Skeletal muscle tissue (tissue), 4 donors: ENCODE data around the gene GRAMD1B. TPM values are rescaled to one million over a fixed set of nuclear protein-coding genes. Genes with fewer than 3 reads are reported as not detected.
A peak's percentile ranks its signal among the peaks of the same experiment; 100 is the strongest.

ENCODE experiments used
- H3K27ac ChIP-seq: one replicate; pipeline ENCODE4 v1.7.0; 2013; ENCODE audit warnings: mild to moderate bottlenecking, low read depth, low read length, inconsistent platforms
- H3K27me3 ChIP-seq, 3 donors: one replicate each; pipeline ENCODE4 v1.7.0; 2013; ENCODE audit warnings: low read length in 3 of 3; ENCODE audit not compliant: control insufficient read depth in 3 of 3, insufficient read depth in 3 of 3
- H3K36me3 ChIP-seq, 3 donors: one replicate each; pipeline ENCODE4 v1.7.0; 2013; ENCODE audit warnings: low read length in 3 of 3; ENCODE audit not compliant: control insufficient read depth in 3 of 3, insufficient read depth in 3 of 3
- H3K4me1 ChIP-seq, 3 donors: one replicate each; pipeline ENCODE4 v1.7.0; 2013; ENCODE audit warnings: low read length in 3 of 3, mild to moderate bottlenecking in 3 of 3; ENCODE audit not compliant: control insufficient read depth in 3 of 3, insufficient read depth in 3 of 3
- H3K4me3 ChIP-seq, 3 donors: one replicate each; pipeline ENCODE4 v1.7.0; 2013; ENCODE audit warnings: low read length in 3 of 3
- H3K9ac ChIP-seq, 3 donors: one replicate each; pipeline ENCODE4 v1.7.0; 2013; ENCODE audit warnings: low read length in 3 of 3, mild to moderate bottlenecking in 3 of 3, moderate library complexity in 2 of 3, low read depth in 1 of 3
- H3K9me3 ChIP-seq, 3 donors: one replicate each; pipeline ENCODE4 v1.7.0; 2013; ENCODE audit warnings: low read length in 3 of 3; ENCODE audit not compliant: control insufficient read depth in 3 of 3
- total RNA-seq: library from RNA; depleted of rRNA; stranded (reverse); fragments of >200 nt; gene quantifications from one replicate; pipeline ENCODE4 v1.2.3, GENCODE V29; 2014
- donor health status: Osteomylitis.

Gene GRAMD1B
- 8.9 TPM for total RNA-seq

DNA sequence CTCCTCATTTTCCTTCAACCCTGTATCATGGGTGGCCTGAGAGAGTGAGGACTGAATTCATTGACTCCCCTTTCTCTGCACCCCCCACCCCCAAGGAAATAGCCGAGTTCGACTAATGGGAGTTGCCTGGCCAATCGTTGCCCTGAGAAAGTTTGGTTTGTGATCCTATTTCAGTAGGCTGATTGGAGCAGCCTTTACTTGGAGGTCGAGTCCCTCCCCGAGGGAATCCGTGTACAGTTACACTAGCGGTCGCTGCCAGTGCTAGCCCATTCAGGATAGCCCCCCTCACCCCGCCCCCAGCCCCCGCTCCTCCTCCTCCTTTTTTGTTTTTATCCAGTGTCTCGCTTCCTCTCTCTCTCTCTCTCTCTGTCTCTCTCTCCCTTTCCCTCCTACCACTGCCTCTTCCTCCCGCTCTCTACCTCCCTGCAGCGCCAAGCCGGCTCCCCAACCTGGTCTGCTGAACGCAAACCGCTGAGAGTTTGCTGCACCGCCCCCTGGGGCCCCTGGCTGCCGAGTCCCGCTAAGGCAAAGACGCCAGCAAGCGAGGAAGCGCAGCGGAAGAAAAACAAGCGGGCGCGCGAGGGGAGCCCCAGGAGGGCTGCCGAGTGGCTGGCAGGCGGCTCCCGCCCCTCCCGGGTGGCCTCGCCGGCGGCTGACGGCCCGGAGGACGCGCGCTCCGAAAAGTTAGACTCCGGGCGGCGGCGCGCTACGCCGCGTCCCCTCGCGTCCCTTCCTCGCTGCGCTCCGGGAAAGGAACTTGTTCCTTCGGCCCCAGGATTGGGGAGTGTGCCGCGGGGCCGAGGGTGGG lies at the start of gene GRAMD1B:
Gene GRAMD1B, plus strand, starts transcription at position 357 of the 808 bp plus-strand sequence. CDS start 524 bp downstream, outside the sequence.
- peaks cover 4 to 18% (median 6%) of the 10 kb centered on the region in 3 donors for H3K27me3 ChIP-seq
- no peaks in the 10 kb centered on the region for H3K9me3 ChIP-seq
- H3K9ac ChIP-seq, result peak within 1 kb of the TSS; percentile 48 to 69 (median 51)
- H3K27ac ChIP-seq, result no peak within 1 kb of the TSS
- H3K4me3 ChIP-seq, result peak within 1 kb of the TSS; percentile 65 to 75 (median 73)
- no peaks in the 10 kb centered on the region for H3K36me3 ChIP-seq
- peaks cover 21 to 45% (median 44%) of the 10 kb centered on the region in 3 donors for H3K4me1 ChIP-seq

DNA sequence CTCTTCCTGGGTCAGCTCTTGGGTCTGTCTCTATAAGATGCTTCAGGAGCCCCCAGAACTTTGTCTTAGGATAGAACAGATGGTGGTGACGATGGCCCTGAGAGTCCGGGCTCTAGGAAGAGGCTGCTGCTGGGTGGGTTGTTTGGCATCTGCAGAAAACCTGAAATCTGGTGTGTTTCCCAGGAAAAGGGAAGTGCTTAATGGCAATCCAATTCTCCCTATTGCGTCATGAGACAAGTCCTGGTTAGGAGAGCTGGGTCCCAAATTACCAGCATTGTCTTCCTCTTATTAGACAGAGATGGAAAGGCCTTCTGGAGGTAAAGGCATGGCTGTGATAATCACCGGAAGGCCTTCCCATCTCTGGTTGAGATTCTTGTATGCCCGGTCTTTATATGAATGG lies 48.9 kb upstream of the GRAMD1B start:
- Histone ChIP-seq H3K4me1 (no peaks in the 10 kb centered on the region), H3K27me3 (peaks cover 0 to 5% (median 0%) of the 10 kb centered on the region in 3 donors), H3K36me3 (no peaks in the 10 kb centered on the region), H3K9me3 (no peaks in the 10 kb centered on the region), H3K27ac (no peak overlapping the region), H3K4me3 (no peak overlapping the region), H3K9ac (no peak overlapping the region)

DNA sequence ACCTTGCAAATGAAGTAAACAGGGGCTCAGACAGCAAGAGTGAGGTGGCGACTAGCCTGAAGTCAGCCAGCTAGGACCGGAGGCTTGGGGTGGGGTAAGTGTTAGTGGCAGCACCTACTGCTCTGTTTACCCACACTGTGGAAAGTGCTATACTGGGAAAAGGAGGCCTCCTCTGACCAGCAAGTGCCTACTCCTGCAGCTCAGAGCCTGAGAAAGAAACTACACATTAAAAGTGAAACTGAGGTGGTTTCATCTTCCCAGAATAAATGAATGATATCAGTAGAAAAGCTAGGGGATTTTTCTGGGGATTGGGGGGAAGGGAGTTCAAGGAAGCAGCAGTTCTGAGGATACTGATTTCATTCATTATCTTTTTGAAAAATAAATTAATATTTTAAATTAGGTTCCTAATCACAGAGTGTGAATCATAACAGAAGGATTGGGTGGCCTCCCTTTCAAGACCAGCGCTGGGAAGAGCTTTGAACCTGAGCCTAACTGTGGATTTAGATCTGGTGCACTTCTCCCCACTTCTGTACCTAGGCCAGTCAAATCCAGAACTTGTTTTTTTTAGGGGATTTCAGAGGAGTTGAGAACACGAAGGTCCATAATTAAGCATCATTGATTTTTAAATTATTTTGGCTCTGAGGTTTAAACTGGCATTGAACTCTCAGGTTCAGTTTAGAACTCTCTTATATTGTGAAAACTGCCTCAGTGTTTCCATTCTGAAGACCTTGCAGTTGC lies 48.1 kb upstream of the GRAMD1B start:
- H3K36me3 ChIP-seq, result no peaks in the 10 kb centered on the region
- no peaks in the 10 kb centered on the region for H3K9me3 ChIP-seq
- H3K9ac ChIP-seq, result no peak overlapping the region
- H3K4me3 ChIP-seq, result no peak overlapping the region
- H3K4me1 ChIP-seq, result no peaks in the 10 kb centered on the region
- peaks cover 0 to 2% (median 0%) of the 10 kb centered on the region in 3 donors for H3K27me3 ChIP-seq
- no peak overlapping the region for H3K27ac ChIP-seq

DNA sequence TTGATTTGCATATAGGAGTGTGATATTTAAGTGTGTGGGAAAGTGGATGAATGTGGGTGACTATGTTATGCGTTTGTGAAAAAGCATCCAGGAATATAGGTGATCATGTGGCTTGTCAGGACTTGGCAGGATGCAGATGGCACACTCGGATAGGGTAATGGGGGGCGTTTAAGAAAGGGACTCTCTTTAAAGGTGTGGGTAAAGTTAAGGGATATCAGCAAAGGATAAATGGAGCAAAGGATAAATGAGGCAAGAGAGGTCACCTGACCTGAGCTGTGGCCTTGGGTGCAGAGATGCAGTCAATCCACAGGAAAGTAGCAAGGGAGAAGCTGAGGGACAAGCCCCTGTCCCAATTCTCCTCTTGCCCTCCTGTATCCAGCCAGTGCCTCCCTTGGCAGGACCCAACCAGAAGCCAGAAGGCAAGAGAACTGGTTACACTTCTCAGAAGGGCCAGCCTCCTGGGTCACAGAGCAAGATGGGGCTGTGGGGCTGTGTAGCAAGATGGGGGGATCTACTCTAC lies 47.5 kb upstream of the GRAMD1B start:
- no peak overlapping the region for H3K4me3 ChIP-seq
- H3K27ac ChIP-seq, result no peak overlapping the region
- no peaks in the 10 kb centered on the region for H3K9me3 ChIP-seq
- no peaks in the 10 kb centered on the region for H3K4me1 ChIP-seq
- no peaks in the 10 kb centered on the region for H3K27me3 ChIP-seq
- no peaks in the 10 kb centered on the region for H3K36me3 ChIP-seq
- no peak overlapping the region for H3K9ac ChIP-seq

DNA sequence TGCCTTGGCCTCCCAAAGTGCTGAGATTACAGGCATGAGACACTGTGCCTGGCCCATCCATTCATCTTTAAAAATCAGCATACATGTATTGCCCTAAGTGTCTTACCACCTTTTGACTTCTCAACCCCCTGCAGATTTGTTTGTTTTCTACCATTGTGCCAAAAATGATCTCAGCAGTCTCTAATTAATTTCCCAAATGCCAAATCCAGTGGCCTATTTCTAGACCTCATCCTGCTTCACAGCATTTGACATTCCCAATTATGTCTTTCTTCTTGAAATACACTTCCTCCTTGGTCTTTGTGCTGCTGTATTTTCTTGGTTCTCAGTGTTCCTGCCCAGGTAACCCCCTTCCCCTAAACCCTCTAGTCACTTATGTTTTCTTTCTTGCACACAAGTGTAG lies 46.0 kb upstream of the GRAMD1B start:
- H3K27me3 ChIP-seq, result no peaks in the 10 kb centered on the region
- no peaks in the 10 kb centered on the region for H3K36me3 ChIP-seq
- no peak overlapping the region for H3K9ac ChIP-seq
- no peak overlapping the region for H3K27ac ChIP-seq
- no peak overlapping the region for H3K4me3 ChIP-seq
- no peaks in the 10 kb centered on the region for H3K4me1 ChIP-seq
- H3K9me3 ChIP-seq, result no peaks in the 10 kb centered on the region

DNA sequence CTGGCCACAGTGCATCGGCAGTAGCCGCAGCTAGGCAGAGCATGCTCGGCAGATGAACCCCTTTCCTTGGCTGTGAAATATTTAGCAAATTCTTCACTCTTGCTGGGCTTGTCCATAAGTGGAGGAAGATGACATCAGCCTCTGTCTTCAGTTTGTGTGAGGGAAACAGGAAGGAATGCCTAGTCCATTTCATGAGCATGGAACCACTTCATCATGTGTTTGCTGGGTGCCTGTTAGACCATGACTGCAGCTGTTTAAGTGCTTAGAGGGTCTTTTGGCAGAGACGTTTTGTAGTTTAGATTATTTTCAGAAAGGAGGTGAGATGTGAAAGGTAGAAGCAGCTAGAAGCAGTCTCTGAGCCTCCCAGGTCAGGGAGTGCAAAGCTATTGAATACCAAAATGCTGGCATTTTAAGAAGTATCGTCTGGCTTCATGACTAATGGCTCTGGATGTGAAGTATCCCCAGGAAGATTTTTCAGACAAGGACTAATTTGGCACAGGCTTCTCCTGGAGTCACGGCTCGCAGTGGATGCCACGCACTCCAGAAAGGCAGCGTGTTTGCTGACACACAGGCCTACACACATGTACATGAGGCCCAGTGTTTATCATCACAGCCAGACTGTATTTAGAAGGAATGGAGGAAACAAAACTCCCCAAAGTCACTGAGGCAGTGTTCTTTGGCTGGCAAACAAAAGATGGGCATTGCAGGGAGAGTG lies 43.1 kb upstream of the GRAMD1B start:
- Histone ChIP-seq H3K4me3 (no peak overlapping the region), H3K9me3 (no peaks in the 10 kb centered on the region), H3K36me3 (no peaks in the 10 kb centered on the region), H3K27me3 (no peaks in the 10 kb centered on the region), H3K4me1 (no peaks in the 10 kb centered on the region), H3K9ac (no peak overlapping the region), H3K27ac (no peak overlapping the region)

DNA sequence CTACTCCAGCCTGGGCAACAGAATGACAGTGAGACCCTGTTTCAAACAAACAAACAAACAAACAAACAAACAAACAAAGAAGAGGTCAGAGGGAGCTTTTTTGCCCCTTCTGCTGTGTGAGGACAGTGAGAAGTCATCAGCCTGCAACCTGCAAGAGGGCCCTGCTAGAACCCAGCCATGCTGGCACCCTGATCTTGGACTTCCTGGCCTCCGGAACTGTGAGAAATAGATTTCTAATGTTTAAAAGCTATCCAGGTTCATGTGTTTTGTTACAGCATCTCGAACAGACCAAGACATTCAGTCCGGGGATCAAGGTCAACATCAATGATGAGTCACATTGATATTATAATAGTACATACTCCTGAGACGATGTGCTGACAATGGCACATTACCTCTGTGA lies 41.4 kb upstream of the GRAMD1B start:
- H3K9me3 ChIP-seq, result no peaks in the 10 kb centered on the region
- H3K36me3 ChIP-seq, result no peaks in the 10 kb centered on the region
- H3K4me3 ChIP-seq, result no peak overlapping the region
- H3K9ac ChIP-seq, result no peak overlapping the region
- H3K4me1 ChIP-seq, result no peaks in the 10 kb centered on the region
- no peak overlapping the region for H3K27ac ChIP-seq
- no peaks in the 10 kb centered on the region for H3K27me3 ChIP-seq

DNA sequence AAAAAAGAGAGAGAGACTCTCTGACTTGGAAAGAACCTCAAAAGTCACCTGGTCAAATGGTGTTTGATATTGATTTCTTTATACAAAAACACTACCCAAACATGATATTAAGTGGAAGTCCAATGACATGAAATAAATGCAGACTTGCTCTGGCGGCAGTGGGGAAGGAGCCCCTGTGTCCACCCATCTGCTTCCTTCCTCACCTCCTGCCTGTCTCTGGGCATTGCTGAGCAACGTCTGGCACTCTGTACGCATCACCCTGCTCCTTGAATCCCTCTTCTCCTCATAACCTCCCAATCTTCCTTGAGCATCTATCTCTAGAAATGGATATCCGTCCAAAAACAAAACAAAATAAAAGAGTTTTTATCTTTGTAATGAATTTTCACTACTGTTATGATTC lies 39.9 kb upstream of the GRAMD1B start:
- Histone ChIP-seq H3K4me3 (no peak overlapping the region), H3K36me3 (no peaks in the 10 kb centered on the region), H3K9me3 (no peaks in the 10 kb centered on the region), H3K9ac (no peak overlapping the region), H3K4me1 (no peaks in the 10 kb centered on the region), H3K27me3 (no peaks in the 10 kb centered on the region), H3K27ac (no peak overlapping the region)

DNA sequence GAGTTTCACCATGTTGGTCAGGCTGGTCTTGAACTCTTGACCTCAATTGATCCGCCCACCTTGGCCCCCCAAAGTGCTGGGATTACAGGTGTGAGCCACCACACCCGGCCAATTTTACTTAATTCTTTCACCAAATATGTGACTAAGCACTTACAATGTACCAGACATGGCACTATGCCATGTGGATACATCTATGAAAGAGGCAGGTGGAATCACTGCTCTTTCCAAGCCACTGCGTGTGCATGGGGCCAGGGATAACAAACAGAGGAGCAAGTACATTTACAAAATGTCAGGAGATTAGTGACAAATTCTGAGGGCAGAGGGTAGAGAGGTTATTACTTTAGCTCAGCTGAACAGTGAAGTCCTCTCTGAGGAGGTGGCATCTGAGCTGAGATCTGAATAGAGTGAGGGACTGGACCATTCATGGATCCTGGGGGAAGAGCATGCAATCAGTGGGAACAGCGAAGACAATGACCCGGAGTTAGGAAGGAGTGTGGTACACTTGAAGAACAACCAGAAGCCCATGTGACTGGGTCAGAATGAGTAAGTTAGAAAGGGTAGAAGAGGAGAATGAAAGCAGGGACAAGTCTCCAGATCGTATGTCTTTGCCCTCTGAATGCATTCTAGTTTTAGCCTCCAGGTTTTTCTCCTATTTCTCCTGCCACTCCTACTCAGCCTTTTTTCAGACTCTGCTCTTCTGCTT lies 38.3 kb upstream of the GRAMD1B start:
- no peaks in the 10 kb centered on the region for H3K4me1 ChIP-seq
- H3K27me3 ChIP-seq, result no peaks in the 10 kb centered on the region
- H3K27ac ChIP-seq, result no peak overlapping the region
- no peak overlapping the region for H3K4me3 ChIP-seq
- H3K9ac ChIP-seq, result no peak overlapping the region
- H3K9me3 ChIP-seq, result no peaks in the 10 kb centered on the region
- no peaks in the 10 kb centered on the region for H3K36me3 ChIP-seq
